ENCODE data around the gene PRKD2.

DNA sequence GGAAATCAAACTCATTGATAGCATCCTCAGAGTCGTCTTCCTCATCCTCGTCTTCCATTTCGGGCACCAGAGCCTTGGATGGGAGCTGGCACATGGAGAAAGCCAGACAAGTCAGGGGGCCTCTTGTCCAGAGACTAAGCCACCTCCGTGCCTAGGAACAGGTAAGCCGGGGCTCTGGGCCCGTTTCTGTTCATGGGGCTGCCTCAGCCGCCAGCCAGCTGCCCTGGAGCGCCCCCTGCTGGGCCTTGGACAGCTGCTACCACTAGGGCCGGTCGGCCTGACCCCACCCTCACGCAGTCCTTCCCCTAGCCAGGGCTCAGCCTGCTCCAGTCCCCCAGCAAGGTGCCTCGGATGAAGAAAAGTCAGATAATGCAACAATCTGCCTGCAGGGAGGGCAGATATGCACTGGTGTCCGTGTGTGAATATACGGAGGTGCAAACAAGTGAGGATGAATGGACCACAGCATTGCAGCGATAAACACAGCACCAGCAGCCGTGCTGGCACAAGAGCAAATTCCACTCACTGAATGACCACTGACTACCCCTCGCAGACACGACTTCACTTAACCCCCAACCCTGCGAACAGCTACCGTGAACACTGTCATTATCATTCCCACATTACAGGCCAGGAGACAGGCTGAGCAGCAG, 11.9 kb upstream of the PRKD2 start:
- TF ChIP-seq, protein P1, sequence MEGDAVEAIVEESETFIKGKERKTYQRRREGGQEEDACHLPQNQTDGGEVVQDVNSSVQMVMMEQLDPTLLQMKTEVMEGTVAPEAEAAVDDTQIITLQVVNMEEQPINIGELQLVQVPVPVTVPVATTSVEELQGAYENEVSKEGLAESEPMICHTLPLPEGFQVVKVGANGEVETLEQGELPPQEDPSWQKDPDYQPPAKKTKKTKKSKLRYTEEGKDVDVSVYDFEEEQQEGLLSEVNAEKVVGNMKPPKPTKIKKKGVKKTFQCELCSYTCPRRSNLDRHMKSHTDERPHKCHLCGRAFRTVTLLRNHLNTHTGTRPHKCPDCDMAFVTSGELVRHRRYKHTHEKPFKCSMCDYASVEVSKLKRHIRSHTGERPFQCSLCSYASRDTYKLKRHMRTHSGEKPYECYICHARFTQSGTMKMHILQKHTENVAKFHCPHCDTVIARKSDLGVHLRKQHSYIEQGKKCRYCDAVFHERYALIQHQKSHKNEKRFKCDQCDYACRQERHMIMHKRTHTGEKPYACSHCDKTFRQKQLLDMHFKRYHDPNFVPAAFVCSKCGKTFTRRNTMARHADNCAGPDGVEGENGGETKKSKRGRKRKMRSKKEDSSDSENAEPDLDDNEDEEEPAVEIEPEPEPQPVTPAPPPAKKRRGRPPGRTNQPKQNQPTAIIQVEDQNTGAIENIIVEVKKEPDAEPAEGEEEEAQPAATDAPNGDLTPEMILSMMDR (IDR thresholded peaks at IDR 0.05; ENCODE audit: borderline replicate concordance, extremely low read depth, low read length, poor library complexity, severe bottlenecking) = peak; percentile 93
- no peak for TF ChIP-seq EZH2 (IDR thresholded peaks at IDR 0.05; ENCODE audit: borderline replicate concordance, low read depth, low read length, severe bottlenecking)

All from DND-41 (cell line).